Kidney epithelial cell (primary cell): ENCODE results near the gene COL19A1. TPM values are rescaled to one million over a fixed set of nuclear protein-coding genes. Genes with fewer than 3 reads are reported as not detected.

Experiments
- DNase-seq: peaks from one replicate; pipeline ENCODE4 v3.0.0-alpha.2; 2010; ENCODE audit warnings: low read depth
- H3K27me3 ChIP-seq: 2 replicates; pipeline ENCODE4 v1.6.0; 2011; ENCODE audit warnings: low read length; ENCODE audit not compliant: control insufficient read depth, insufficient read depth
- H3K36me3 ChIP-seq: 2 replicates; pipeline ENCODE4 v1.5.1; 2011; ENCODE audit warnings: low read length; ENCODE audit not compliant: control insufficient read depth, insufficient read depth
- H3K4me3 ChIP-seq: 2 replicates; pipeline ENCODE4 v1.5.1; 2011; ENCODE audit warnings: low read depth, mild to moderate bottlenecking, control low read depth, low read length
- CTCF ChIP-seq: IDR thresholded peaks from 2 replicates; pipeline ENCODE4 v1.5.1; 2011; ENCODE audit warnings: mild to moderate bottlenecking, moderate library complexity, low read length, control low read depth, inconsistent platforms; ENCODE audit not compliant: insufficient read depth, poor library complexity, severe bottlenecking
- total RNA-seq: library from RNA; depleted of rRNA; stranded (reverse); fragments of >200 nt; gene quantifications from 2 replicates; pipeline ENCODE4 v1.2.3, GENCODE V29; 2015

Gene COL19A1
- total RNA-seq, result not detected in 2 replicates

DNA sequence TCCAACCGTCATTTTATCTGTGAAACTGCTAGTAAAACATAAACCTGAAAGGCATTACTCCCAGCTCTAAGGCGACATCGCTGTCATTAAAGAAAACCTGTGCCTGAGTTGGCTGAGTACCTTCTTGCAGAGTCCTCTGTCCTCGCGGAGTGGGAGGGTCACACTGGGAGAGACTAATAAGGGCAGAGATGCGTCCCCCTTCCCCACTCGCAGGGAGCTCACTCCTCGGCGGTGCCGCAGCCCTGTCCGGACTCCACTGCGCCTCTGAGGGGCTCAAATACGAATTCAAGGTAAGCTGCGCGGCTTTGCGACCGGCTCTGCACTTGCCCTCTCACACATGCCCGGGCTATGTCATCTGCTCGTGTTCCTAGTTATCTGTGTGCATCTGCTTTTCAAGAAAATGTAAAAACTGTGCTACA lies at the start of gene COL19A1:
Gene COL19A1 (plus strand): TSS at position 206 of the 419 bp plus-strand sequence. CDS start 13,012 bp downstream, outside the sequence.
- no peak for DNase-seq
- Histone ChIP-seq H3K36me3 (no peaks in the 10 kb centered on the region), H3K4me3 (peak within 1 kb of the TSS; percentile 52), H3K27me3 (peaks cover 8% of the 10 kb centered on the region)
- TF ChIP-seq CTCF, result no peak

- TF ChIP-seq CTCF, result no peak
- H3K36me3 ChIP-seq, result no peaks in the 10 kb centered on the region
- no peak for DNase-seq
- no peak overlapping the region for H3K4me3 ChIP-seq
- no peaks in the 10 kb centered on the region for H3K27me3 ChIP-seq
Measured at GRCh38 chr6:69816569-69816968, 49.8 kb upstream of the COL19A1 start.

GRCh38 chr6:69817358-69817757 lies 49.0 kb upstream of the COL19A1 start:
- no peak for TF ChIP-seq CTCF
- no peaks in the 10 kb centered on the region for H3K36me3 ChIP-seq
- H3K4me3 ChIP-seq, result no peak overlapping the region
- DNase-seq, result no peak
- H3K27me3 ChIP-seq, result no peaks in the 10 kb centered on the region

- DNase-seq, result no peak
- no peaks in the 10 kb centered on the region for H3K36me3 ChIP-seq
- TF ChIP-seq CTCF, result no peak
- no peaks in the 10 kb centered on the region for H3K27me3 ChIP-seq
- H3K4me3 ChIP-seq, result no peak overlapping the region
Measured at GRCh38 chr6:69818223-69818930, 48.0 kb upstream of the COL19A1 start.

DNA sequence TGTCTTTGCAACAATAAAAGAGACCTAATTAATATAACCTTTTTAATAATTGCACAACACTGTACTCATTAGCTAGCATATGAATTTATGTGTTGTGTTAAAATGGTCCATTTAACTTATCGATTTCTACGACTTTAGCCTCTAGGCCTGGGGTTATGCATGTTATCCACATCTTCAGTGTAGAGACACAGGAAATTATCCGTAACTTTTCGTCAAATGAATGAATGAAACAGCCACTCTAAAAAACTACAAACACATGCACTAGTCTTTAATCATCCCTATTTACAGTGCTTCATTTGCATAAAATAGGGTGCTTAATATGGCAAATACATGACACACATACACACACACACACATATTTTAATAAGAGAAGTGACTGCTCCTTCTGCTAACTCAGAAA lies 47.2 kb upstream of the COL19A1 start:
- no peak overlapping the region for H3K4me3 ChIP-seq
- no peak for TF ChIP-seq CTCF
- H3K36me3 ChIP-seq, result no peaks in the 10 kb centered on the region
- no peak for DNase-seq
- H3K27me3 ChIP-seq, result no peaks in the 10 kb centered on the region

DNA sequence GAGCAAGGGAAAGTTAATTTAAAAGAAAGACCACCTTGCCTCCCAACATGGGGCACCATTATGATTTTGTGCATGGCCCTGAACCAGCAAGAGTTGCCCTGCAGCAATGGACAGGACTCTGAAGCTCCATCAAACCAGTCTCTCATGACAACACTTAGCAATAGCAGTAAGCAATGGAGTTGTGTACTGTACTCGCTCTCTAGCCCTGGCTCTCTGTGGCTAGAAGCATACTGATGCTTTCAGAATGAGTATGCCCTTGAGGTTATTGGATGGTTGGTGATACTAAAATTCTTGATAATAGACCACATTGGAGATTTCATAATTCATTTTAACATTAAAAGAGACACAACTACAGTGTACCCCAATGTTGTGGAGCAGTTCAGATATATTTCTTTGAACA lies 46.3 kb upstream of the COL19A1 start:
- Histone ChIP-seq H3K27me3 (no peaks in the 10 kb centered on the region), H3K36me3 (no peaks in the 10 kb centered on the region), H3K4me3 (no peak overlapping the region)
- no peak for TF ChIP-seq CTCF
- no peak for DNase-seq
